Progenitor cell of endocrine pancreas (in vitro differentiated cells): ENCODE measurements around the gene KIAA0232. TPM values are rescaled to one million over a fixed set of nuclear protein-coding genes. Genes with fewer than 3 reads are reported as not detected.

ENCODE experiments used
- DNase-seq: peaks from one replicate; pipeline ENCODE4 v3.0.0; 2021; ENCODE audit warnings: low spot score; ENCODE audit not compliant: unreplicated experiment
- H3K27ac Mint-ChIP-seq: 2 replicates; pipeline ENCODE4 v1.8.0; 2021; ENCODE audit warnings: mild to moderate bottlenecking, moderate library complexity, mixed read lengths
- H3K27me3 Mint-ChIP-seq: 2 replicates; pipeline ENCODE4 v1.8.0; 2021; ENCODE audit warnings: mixed read lengths
- H3K36me3 Mint-ChIP-seq: 2 replicates; pipeline ENCODE4 v1.8.0; 2022; ENCODE audit warnings: mixed read lengths; ENCODE audit not compliant: insufficient read depth
- H3K4me1 Mint-ChIP-seq: 2 replicates; pipeline ENCODE4 v1.8.0; 2021; ENCODE audit warnings: low read depth, mixed read lengths
- H3K4me3 Mint-ChIP-seq: 2 replicates; pipeline ENCODE4 v1.8.0; 2021; ENCODE audit warnings: low read depth, mild to moderate bottlenecking, moderate library complexity, mixed read lengths
- H3K9me3 Mint-ChIP-seq: 2 replicates; pipeline ENCODE4 v1.8.0; 2021; ENCODE audit warnings: low read depth, mixed read lengths
- total RNA-seq: library from RNA; stranded (reverse); gene quantifications from 2 replicates; pipeline ENCODE4 v1.2.1, GENCODE V29; 2021
- TF ChIP-seq, protein P1 (sequence below): fragments of 200-600 bp; sonication (generic); IDR thresholded peaks from one replicate; pipeline ENCODE4 v1.5.0; 2021; ENCODE audit warnings: antibody characterized with exemption, mild to moderate bottlenecking; ENCODE audit not compliant: unreplicated experiment

The KIAA0232 gene
- total RNA-seq, 1 donor from 2014 or later = 52.8 TPM

- Mint-ChIP-seq H3K4me1 (peaks cover 24% of the 10 kb centered on the region), H3K9me3 (no peaks in the 10 kb centered on the region), H3K27me3 (peaks cover 12% of the 10 kb centered on the region), H3K27ac (peak overlapping the region; percentile 98), H3K36me3 (no peaks in the 10 kb centered on the region), H3K4me3 (peak overlapping the region; percentile 90)
- TF ChIP-seq, protein P1, sequence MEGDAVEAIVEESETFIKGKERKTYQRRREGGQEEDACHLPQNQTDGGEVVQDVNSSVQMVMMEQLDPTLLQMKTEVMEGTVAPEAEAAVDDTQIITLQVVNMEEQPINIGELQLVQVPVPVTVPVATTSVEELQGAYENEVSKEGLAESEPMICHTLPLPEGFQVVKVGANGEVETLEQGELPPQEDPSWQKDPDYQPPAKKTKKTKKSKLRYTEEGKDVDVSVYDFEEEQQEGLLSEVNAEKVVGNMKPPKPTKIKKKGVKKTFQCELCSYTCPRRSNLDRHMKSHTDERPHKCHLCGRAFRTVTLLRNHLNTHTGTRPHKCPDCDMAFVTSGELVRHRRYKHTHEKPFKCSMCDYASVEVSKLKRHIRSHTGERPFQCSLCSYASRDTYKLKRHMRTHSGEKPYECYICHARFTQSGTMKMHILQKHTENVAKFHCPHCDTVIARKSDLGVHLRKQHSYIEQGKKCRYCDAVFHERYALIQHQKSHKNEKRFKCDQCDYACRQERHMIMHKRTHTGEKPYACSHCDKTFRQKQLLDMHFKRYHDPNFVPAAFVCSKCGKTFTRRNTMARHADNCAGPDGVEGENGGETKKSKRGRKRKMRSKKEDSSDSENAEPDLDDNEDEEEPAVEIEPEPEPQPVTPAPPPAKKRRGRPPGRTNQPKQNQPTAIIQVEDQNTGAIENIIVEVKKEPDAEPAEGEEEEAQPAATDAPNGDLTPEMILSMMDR = no peak
- no peak for DNase-seq
Observed at GRCh38 chr4:6908432-6909112, 126.0 kb downstream of the KIAA0232 start.

DNA sequence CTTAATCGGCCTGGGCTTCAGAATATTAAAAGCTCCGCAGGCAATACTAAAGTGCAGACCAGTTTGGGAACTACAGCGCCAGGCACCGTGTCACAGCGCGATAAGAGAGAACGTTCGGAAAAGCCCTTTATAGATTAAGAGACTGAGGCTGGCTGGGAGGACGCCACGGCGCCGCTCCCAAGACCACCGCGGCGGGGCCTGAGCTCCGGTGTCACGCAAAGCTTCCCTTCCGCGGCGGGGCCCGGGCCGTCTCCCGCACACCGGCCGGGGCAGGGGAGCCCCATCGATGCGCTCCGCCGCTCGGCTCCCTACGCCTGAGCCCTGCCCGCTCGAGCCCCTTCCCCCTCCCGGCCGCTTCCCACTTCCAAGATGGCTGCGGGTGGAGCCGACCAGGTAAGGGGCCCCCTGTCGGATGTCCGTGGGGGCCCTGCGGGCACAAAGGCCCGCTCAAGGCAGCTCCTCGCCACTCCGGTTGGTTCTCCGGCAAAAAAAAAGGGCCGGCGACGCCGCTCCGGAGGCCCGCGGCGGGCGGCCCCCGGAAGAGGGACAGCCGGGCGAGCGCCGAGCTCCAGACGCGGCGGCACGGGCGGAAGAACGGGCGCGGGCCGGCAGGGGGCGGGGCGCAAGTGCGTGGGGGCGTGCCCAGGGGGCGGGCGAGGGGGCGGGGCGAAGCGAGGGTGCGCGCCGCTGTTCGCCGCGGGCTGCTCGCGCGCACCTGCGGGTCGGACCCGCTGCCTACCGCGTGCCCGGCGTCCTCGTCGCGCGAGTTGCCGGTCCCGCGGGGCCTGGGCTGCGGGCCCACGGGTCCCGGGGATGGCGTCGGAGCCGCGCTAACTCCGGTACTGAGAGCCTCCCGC is 126.8 kb downstream of the KIAA0232 start, which contains the start of gene TBC1D14:
TBC1D14 (plus strand) TSS at position 714 of the 857 bp plus-strand sequence. CDS start 13,564 bp downstream, outside the sequence.
- H3K4me3 Mint-ChIP-seq = peak within 1 kb of the TSS; percentile 96
- H3K27me3 Mint-ChIP-seq = peaks cover 12% of the 10 kb centered on the region
- DNase-seq = peak; percentile 79

DNA sequence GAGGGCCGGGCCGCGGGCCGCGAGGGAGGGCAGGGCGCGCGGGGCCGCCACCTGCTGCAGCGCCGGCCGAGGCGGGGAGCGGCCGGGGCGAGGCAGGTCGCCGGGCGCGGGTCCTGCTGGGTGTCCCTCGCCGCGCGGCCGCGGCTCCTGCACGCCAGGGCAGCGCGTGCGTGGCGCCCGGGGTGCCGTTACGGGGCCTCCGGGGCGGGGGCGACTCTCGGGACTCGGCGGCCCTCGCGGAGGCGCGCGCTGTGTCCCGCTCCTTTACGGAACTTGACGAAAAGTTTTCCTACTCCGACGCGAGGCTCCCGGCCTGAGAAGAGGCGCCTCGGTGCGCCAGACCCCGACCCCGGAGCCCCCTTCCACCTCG is 127.4 kb downstream of the KIAA0232 start:
- H3K36me3 Mint-ChIP-seq = no peaks in the 10 kb centered on the region
- TF ChIP-seq, protein P1 = no peak
- H3K4me3 Mint-ChIP-seq = peak overlapping the region; percentile 96
- H3K4me1 Mint-ChIP-seq = peaks cover 24% of the 10 kb centered on the region
- peaks cover 12% of the 10 kb centered on the region for H3K27me3 Mint-ChIP-seq
- peak; percentile 30 for DNase-seq
- peak overlapping the region; percentile 94 for H3K27ac Mint-ChIP-seq
- no peaks in the 10 kb centered on the region for H3K9me3 Mint-ChIP-seq

More for the DNA sequence above, 126.8 kb downstream of the KIAA0232 start, which contains the start of gene TBC1D14:
- peaks cover 24% of the 10 kb centered on the region for H3K4me1 Mint-ChIP-seq
- TF ChIP-seq, protein P1 = peak; percentile 47
- peak within 1 kb of the TSS; percentile 98 for H3K27ac Mint-ChIP-seq
- no peaks in the 10 kb centered on the region for H3K9me3 Mint-ChIP-seq
- no peaks in the 10 kb centered on the region for H3K36me3 Mint-ChIP-seq

DNA sequence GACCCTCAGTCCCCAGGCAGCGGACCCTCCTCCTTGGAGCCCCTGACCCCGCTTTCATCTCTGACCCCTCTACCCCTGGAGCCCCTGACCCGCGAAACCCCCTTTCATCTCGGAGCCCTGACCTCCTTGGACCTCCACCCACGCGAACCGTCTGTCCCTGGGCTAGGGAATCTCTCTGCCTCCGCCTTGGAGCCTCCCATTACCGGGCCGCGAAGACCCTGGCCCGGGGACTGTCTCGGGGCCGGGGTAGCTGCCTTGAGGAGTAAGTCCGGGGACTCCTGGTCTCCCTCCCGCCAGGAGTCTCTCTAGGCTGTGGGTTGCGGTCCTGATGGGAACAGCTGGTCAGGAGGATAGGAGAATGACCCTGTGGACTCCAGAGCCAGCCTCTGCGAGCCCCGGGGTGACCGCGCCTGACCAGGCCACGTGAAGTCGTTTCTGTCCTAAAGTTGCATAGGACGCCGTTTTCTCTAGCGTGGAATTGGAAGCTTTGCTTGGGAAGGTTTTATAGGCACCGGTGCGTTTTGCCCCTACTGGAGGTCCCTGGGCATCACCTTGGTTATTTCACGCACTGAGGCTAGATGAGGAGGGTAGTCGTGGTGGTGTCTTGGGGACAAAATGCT is 127.9 kb downstream of the KIAA0232 start:
- peaks cover 24% of the 10 kb centered on the region for H3K4me1 Mint-ChIP-seq
- TF ChIP-seq, protein P1 = peak; percentile 47

More for the DNA sequence above, 127.9 kb downstream of the KIAA0232 start:
- Mint-ChIP-seq H3K27ac (peak overlapping the region; percentile 94), H3K4me3 (peak overlapping the region; percentile 96), H3K36me3 (no peaks in the 10 kb centered on the region), H3K9me3 (no peaks in the 10 kb centered on the region), H3K27me3 (peaks cover 9% of the 10 kb centered on the region)
- no peak for DNase-seq
